ENCODE data around the gene AZGP1. TPM values are rescaled to one million over a fixed set of nuclear protein-coding genes. Genes with fewer than 3 reads are reported as not detected.

AZGP1 gene
- total RNA-seq = 0.09 and 4.1 TPM in 2 replicates

GRCh38 chr7:99975782-99976521 is at the start of gene AZGP1:
Gene AZGP1, minus strand, starts transcription at chr7:99976031. Its CDS starts 11 bp downstream, at chr7:99976020.

GRCh38 chr7:100015232-100016214 is 39.7 kb upstream of the AZGP1 start, which contains the start of gene ZKSCAN1:
Gene ZKSCAN1, plus strand, starts transcription at chr7:100015596. Its CDS starts 7,911 bp downstream, at chr7:100023507.

GRCh38 chr7:99928994-99929729 is 46.7 kb downstream of the AZGP1 start, which contains the start of gene GJC3:
Gene GJC3, minus strand, starts transcription at chr7:99929620. Its CDS starts 0 bp downstream, at chr7:99929620.

GRCh38 chr7:99918959-99919813 is 56.6 kb downstream of the AZGP1 start, which contains the start of gene TRIM4:
Gene TRIM4, minus strand, starts transcription at chr7:99919530. Its CDS starts 129 bp downstream, at chr7:99919401.

Other genes starting within 250 kb of the AZGP1 start
- 1.0 TPM in 1 of 2 replicates, not detected in the other for gene CYP3A7, start 240.8 kb downstream of the AZGP1 start, total RNA-seq
- not detected in 2 replicates for gene CYP3A4, start 191.8 kb downstream of the AZGP1 start, total RNA-seq
- gene CYP3A43, start 148.0 kb downstream of the AZGP1 start, total RNA-seq = not detected in 2 replicates
- not detected in 2 replicates for gene OR2AE1, start 99.0 kb downstream of the AZGP1 start, total RNA-seq
- 30.2 and 40.9 TPM in 2 replicates for gene TRIM4, start 56.5 kb downstream of the AZGP1 start, total RNA-seq
- gene GJC3, start 46.4 kb downstream of the AZGP1 start, total RNA-seq = not detected in 2 replicates
- gene ZKSCAN1, start 39.6 kb upstream of the AZGP1 start, total RNA-seq = 16.1 and 22.1 TPM in 2 replicates
- 11.3 and 19.2 TPM in 2 replicates for gene ZSCAN21, start 73.7 kb upstream of the AZGP1 start, total RNA-seq
- 12.5 and 12.9 TPM in 2 replicates for gene ZNF3, start 105.7 kb upstream of the AZGP1 start, total RNA-seq
- gene COPS6, start 112.9 kb upstream of the AZGP1 start, total RNA-seq = 55.5 and 58.3 TPM in 2 replicates
- gene MCM7, start 125.4 kb upstream of the AZGP1 start, total RNA-seq = 14.5 and 19.7 TPM in 2 replicates
- 17.5 and 18.7 TPM in 2 replicates for gene AP4M1, start 125.6 kb upstream of the AZGP1 start, total RNA-seq
- 40.3 and 63.7 TPM in 2 replicates for gene TAF6, start 143.3 kb upstream of the AZGP1 start, total RNA-seq
- 25.0 and 28.7 TPM in 2 replicates for gene CNPY4, start 143.6 kb upstream of the AZGP1 start, total RNA-seq
- 3.1 and 3.2 TPM in 2 replicates for gene MBLAC1, start 150.9 kb upstream of the AZGP1 start, total RNA-seq
- gene LAMTOR4, start 172.9 kb upstream of the AZGP1 start, total RNA-seq = 143 and 196 TPM in 2 replicates
- 4.2 and 10.3 TPM in 2 replicates for gene TRAPPC14, start 182.7 kb upstream of the AZGP1 start, total RNA-seq
- 2.0 and 4.5 TPM in 2 replicates for gene GAL3ST4, start 192.6 kb upstream of the AZGP1 start, total RNA-seq
- gene GPC2, start 201.3 kb upstream of the AZGP1 start, total RNA-seq = 0.23 and 5.0 TPM in 2 replicates
- 0.17 and 0.23 TPM in 2 replicates for gene STAG3, start 201.9 kb upstream of the AZGP1 start, total RNA-seq
- gene PVRIG, start 243.9 kb upstream of the AZGP1 start, total RNA-seq = not detected in 2 replicates